GM19324 (cell line): Measurements from ENCODE around the gene DAZL.
A peak's percentile ranks its signal among the peaks of the same experiment; 100 is the strongest.

Experiments
- ATAC-seq: cut with Tn5 transposase; IDR thresholded peaks from one replicate; pipeline ENCODE4 v1.9.1; 2021; ENCODE audit warnings: mild to moderate bottlenecking, moderate library complexity; ENCODE audit not compliant: unreplicated experiment, low FRiP score

Gene DAZL

DNA sequence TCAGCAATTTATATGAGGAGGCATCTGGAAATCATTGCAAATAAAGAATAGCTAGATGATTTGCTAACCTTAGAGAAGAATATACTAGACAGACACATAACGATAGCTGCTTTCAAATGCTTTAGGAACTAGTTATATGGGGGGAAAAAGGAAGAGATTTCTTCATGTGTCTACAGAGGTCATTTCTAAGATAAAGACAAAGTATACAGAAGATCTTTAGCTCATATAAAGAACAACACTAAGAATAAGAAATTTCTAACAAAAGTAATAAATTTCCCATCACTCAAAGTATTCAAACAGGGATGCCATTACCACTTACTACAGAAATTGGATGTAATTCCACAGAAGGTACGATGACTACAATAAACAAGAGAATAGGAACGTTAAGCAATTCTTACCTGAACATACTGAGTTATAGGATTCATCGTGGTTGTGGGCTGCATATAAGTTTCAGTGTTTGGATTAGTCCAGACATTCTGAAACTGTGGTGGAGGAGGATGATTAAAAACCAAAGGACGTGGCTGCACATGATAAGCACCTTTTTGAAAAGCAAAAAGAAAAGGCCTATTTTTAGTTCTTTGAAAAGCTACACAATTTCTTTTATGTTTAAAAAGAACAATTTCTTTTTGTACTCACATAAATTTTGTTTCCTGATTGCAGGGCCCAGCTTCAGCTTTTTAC is 8.7 kb downstream of the DAZL start:
- ATAC-seq, result no peak

DNA sequence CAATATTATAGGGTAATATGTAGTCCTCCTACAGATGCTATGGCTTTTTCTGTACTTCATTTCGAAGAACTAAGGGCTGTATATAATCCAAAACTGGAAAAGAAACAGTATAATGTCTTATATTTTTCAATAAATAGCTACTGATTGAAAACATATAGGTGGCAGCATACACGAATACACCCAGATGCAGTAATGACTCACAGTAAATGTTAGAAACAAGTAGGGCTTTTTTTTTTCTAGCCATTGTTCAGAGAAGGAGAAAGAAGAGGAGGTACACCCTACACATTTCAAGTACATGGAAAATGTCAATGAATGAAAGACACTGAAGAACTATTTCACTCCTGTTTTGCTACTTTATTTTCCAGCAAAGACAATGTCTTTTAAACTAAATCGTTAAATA is 9.4 kb downstream of the DAZL start:
- no peak for ATAC-seq

DNA sequence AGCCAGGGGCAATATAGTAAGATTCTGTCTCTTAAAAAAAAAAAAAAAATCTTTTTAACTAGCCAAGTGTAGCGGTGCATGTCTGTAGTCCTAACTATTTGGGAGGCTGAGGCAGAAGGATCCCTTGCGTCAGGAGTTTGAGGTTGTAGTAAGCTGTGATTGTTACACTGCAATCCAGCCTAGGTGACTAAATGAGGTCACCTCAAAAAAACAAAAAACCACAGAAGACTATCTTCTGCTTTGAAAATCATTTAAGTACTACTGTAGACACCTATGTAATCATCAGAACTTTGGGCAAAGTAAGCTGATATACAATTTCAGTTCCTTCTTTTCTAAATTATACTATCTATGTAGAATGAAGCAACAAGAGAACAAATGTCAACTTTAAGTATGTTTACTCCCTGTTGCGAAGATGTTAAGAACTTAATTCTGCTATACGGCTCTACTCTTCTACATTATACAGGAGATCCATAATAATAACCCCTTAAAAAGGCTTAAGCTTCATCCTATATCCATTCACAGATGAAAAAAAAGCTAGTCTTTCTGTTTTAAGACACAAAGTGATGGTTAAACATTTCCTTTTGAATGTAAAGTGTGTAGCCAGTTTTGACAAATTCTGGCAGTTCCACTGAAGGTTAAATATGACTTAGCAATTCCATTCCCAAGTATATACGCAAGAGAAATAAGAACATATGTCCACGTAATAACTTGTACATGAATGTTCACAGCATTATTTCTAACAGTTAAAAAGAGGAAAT is 15.2 kb downstream of the DAZL start:
- ATAC-seq, result peak; percentile 74

DNA sequence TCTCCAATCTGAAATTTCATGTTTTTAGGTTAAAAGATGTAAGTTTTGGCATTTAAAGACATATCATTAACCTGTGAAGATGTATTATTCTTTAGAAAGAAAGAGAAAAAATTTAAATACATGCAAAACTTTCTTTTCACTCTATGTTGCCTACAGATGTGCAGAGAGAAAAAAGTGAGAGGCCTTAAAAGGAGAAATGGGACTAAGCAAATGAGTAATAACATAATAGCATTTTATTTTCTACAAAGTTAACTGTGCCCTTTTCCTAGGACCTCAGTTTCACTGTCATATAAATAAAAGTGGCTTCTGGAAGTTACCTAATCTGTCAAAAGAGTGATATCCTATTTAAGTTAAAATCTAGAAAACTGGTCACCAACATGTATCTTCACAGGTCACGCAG is 16.1 kb downstream of the DAZL start:
- ATAC-seq, result no peak

DNA sequence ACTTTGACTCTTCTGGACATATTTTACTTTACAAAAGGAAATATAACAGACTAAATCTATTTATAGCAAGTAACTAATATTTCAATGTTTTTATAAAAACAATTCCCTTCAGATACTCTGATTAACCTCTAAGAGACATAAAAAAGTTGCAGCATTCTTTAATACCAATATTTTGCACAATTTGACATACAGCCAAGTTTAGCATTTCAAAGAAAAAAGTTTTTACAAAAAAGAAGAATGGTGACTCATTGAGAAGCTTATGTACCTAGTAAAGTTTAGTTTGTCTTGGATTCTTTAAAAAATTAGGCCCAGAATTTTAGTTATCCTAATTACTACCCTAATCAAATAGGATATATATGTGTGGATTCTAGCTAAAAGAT is 17.6 kb downstream of the DAZL start:
- no peak for ATAC-seq

DNA sequence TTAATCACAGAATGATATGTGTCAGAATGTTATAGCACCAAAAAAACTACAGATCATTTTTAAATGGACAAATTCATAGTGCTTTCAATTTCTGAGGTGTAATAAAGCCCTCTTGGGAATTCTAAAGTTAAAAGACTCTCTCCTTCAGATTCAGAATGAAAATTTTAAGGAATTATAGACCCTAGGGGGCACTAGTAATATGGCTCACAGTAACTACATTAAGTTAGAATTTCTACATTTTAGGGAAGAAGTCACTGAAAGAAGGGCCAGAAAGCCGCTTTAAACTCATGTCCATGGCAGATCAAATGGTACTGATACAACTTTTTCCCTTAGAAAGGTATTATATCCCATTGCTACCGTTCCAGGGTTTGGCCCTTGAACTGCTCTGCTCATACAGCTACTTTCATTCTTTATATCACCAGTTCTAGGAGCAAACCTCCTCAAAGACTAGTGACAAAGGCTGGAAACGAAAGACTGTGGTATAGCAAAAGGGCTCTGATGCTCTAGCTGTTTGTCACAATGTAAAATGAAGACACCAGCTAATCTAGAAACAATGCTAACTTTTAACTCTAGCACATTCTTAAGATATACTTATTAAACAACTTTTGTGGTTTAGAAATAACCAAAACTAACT is 18.1 kb downstream of the DAZL start:
- ATAC-seq, result no peak

DNA sequence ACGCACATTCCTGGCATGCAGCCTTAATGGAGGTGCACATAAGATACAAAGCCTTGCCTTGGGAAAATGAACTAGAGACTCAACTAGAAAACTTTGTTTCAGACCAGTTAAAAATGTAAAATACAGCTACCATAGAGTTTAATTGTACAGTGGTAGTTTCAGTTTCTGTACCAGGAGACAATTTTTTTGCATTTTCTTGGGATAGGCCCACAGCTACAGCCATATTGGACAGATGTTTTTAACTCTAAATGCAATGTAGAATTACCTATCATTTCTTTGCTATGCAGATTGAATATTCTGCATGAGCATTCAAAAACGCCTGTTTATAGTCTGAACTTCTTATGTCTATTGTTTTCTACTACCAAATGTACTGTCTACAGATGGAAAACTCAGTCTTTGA is 20.3 kb downstream of the DAZL start:
- no peak for ATAC-seq

DNA sequence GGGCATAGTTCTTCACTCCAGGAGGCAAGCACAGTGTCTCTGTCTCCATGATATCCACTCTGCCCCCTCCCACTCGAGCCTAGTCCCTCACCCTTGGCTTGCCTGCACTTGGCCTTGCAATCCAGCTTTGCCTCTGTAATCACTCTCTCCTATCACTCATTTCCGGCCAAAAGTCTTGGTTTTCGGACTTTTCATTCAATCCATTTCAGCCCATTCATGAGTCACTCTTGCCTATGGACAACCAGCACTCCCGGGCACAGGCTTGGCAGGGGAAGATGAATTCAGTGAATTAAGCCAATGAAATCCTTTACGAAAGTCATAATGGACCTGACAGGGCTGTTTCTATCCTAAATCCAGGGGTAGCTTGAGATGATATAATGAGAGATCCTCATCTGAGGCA is 21.7 kb downstream of the DAZL start:
- ATAC-seq, result no peak

DNA sequence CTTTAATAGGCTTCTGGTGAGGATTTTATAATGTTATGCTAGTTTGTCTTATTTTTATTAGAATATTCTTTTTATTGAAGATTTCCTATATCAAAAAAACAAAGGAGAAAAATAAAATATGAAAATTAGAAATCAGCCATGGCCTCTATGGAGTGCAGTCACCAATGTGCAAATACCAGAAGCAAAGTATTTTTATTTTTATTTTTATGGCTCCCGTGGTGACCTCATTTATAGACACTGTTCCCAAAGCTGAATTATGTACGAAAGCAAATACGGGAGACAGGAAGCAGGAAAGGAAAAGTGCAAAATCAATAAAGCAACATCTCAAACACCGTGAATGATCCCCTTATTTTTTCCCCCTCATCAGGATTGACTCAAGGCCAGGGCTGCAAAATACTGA is 35.1 kb downstream of the DAZL start:
- no peak for ATAC-seq

DNA sequence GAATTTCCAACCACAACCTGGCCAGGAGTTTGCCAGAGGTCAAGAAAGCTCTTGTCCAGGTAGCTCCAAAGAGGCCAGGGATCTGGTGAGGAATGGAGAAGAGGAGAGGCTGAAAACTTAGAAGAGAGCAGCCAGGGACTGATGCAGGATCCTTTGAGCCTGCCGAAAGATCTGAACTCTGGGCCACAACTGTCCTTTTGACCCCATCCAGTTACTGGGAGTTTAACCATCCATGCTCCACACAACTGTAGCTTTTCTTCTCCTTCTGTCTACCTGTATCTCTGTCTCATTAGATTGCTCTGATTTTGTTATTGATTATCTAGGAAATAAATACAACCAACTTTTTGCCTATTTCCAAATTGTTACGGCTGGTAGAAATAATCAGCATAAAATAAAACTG is 36.7 kb downstream of the DAZL start:
- ATAC-seq, result no peak

DNA sequence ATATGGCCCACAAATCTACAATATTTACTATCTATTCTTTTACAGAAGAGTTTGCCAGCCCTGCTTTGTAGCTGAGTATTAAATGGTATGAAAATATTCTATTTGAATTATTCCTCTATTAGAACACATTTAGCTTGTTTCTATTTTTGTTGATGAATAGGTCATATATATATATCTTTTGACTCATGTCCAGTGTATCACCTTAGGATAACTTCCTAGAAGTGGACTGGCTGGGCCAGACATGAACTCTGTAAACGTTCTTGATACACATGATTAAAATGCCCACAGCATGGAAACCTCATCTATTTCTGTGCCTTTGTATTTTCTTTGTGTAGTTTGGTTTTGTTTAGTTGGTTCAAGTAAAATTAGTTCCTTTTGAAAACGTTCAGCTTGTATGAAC is 37.1 kb downstream of the DAZL start:
- no peak for ATAC-seq

DNA sequence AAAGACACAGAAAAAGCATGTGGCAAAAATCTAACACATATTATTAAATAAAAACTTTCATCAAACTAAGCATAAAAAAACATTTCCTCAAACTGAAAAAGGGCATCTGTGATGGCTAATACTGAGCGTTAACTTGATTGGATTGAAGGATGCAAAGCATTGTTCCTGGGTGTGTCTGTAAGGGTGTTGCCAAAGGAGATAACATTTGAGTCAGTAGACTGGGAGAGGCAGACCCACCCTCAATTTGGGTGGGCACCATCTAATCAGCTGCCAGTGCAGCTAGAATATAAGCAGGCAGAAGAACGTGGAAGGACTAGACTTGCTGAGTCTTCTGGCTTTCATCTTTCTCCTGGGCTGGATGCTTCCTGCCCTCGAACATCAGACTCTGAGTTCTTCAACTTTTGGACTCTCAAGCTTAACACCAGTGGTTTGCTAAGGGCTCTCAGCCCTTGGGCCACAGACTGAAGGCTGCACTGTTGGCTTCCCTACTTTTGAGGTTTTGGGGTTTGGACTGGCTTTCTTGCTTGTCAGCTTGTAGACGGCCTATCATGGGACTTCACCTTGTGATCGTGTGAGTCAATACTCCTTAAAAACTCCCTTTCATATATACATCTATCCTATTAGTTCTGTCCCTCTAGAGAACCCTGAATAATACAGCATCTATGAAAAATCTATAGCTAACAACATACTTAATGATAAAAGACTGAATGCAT is 45.4 kb downstream of the DAZL start:
- ATAC-seq, result no peak

DNA sequence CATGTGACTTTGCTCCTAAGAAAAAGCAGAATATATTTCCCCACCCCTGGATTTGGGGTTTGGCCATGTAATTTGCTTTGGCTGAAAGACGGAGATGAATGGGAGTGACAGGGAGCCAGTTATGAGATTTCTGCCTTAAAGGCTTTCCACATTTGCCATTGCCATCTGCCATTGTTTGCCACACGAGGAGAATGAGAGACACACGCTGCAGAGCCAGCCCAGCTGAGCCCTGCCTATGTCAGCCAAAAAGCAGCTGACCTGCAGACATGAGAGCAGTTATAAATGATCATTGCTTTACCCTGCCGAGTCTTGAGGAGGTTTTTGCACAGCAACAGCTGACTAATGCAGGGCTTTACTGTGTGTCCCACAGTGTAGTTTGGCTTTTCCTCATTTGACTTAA is 51.1 kb downstream of the DAZL start:
- ATAC-seq, result no peak

DNA sequence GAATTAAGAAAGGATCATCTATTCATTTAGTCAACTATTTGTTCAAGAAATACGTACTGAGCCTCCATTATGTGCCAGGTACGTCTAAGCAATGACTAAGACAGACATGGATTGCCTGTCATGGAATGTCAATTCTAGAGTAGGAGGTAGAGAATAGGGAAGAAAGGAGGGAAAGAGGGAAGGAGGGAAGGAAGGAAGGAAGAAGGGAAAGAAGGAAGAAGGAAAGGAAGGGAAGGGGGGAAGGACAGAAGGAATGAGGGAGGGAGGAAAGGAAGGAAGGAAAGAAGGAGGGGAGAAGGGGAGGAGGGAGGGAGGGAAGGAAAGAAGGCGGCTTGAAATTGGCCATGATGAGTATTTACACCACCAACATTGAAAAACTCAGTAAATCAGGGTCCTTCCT is 52.5 kb downstream of the DAZL start:
- ATAC-seq, result no peak

DNA sequence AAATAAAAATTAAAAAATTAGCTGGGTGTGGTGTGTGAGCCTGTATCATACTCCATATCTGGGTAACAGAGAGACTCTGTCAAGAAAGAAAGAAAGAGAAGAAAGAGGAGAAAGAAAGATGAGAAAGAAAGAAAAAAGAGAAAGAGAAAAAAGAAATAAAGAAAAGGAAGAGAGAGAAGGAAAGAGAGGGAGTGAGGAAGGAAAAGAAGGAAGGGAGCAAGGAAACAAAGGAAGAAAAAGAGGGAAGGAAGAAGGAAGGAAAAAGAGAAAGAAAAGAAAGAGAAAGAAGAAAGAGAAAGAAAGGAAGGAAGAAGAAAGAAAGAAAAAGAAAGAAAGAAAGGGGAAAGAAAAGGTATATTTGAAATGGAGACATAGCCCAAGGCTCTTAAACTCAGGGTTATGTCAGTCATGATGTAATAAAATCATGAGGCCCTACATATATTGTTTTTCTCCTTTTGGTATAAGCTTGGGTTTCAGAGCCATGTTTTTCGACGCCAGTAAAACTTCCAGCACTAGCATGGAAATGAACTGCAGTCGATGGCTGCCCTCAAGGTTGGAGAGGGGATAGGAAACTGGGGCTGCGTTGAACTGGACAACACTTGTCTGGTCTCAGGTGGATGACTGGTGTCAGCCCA is 53.8 kb downstream of the DAZL start:
- ATAC-seq, result no peak

DNA sequence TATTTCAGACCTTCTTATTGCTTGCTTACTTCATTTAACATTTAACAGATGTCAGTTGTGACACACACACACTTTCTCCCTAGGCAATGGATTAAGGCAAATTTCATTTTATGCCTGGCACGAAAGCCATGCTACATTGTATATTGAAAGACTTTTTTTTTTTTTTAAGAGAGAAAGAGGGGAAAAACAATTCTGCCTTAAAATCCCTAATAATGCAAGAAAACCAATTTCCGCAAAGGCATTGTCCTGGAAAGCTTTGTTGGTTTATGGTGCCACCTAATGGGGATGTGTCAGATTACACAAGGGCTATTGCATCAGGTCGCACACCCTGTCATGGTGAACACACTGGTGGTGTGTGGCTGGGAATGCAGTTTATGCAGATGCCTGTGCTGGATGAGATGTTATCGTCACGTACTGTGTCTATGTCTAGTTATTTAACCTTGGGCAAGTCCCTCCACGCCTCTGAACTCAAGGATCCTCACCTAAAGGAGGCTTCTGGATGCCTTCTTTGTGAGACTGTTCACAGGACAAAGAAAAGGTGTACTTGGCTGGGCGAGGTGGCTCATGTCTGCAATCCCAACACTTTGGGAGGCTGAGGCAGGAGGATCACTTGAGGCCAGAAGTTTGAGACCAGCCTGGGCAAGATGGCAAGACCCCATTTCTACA is 54.4 kb downstream of the DAZL start:
- peak; percentile 56 for ATAC-seq

DNA sequence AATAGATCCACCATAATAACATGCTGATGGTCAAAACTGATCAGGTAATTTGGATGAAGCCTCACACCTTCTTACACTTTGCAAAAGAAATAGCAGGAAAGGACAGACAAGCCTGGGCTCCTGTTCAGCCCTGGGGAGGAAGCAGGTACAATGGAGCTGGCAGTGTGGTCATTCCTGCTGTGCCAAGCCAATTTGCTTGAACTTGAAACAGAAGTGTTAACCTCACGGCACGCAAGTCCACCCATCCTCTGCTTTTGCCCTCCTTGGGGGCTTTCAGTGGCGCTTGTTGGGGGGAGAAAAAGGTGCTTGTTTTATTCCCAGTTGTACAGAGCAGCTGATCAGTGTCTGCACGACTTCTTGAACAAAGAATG is 54.9 kb downstream of the DAZL start:
- ATAC-seq, result no peak

DNA sequence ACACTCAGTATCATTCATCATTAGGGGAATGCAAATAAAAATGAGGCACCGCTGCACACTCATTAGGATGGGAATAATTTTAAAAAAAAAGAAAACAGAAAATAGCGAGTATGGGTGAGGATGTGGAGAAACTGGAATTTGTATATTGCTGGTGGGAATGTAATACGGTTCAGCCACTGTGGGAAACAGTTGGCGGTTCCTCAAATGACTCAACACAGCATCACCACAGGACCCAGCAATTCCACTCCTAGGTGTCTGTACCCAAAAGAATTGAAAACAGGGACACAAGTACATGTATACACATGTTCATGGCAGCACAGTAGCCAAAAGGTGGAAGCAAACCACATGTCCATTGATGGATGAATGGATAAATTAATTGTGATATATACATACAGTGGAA is 56.5 kb downstream of the DAZL start:
- ATAC-seq, result no peak

DNA sequence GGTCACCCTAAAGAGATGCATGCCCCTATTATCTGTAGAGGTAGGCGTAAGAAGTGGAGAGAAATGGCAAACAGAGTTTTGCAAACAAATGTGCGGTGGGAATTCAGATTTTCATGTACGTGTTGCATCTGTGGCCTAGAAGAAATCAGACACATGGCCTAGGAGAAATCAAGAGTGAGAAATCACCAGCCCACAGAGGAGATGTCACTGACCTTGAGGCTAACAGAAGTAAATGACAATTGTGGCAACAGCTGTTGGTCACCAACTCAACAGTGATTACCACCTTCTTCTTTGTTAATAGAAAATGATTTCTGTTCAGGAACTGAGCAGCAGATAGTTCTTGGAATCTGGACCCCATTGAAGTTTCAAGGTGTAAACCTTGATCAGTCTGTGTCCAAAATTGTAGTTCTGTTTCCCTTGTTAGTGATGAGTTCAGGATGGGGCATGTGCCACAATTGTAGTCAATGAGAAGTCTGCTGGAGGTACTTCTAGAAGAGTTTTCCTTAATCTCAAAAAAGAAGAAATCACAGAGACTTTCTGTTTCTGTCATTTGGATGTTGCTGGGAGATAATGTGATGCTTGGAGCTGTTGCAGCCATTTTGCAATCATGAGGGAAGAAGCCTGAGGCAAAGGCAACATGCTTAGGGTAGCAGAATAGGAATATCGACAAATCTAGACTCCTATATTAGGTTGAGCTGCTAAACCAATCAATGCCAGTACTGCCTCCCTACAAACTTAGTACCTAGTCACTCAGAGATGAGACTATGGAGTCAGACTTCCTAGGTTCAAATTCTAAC is 57.5 kb downstream of the DAZL start:
- no peak for ATAC-seq
